ENCODE measurements around the gene DUSP11. TPM values are rescaled to one million over a fixed set of nuclear protein-coding genes. Genes with fewer than 3 reads are reported as not detected.
"Not testable (repeated sequence)": the region's sequence is repeated elsewhere in the genome, so short reads cannot be mapped to it uniquely, and the experiment has no call there.

Gene DUSP11
- total RNA-seq, 5 donors from 2014 or later (not counting 1 experiment from before 2014, with no cell fraction given), result 36.7 to 44.0 (median 38.4) TPM

- Histone ChIP-seq H3K27me3 (replicated peaks in 1 of 2; ENCODE audit: control insufficient read depth in 2 of 2, extremely low read depth in 1 of 2, insufficient read depth in 2 of 2, low read length in 1 of 2) (peaks cover 0 to 3% of the 10 kb centered on the region in 2 experiments), H3K9me3 (no peaks in the 10 kb centered on the region), H3K27ac (ENCODE audit: low read length) (no peak overlapping the region), H3K4me3 (ENCODE audit: control insufficient read depth in 1 of 2, extremely low read depth in 1 of 2, low read length in 1 of 2) (no peak overlapping the region), H3K4me1 (ENCODE audit: control insufficient read depth in 1 of 2, extremely low read depth in 1 of 2, insufficient read depth in 2 of 2, low read length in 2 of 2) (no peaks in the 10 kb centered on the region), H3K36me3 (ENCODE audit: control insufficient read depth in 2 of 2, extremely low read depth in 1 of 2, insufficient read depth in 1 of 2, low read length in 1 of 2) (no peaks in the 10 kb centered on the region)
- peak overlapping the region in 1 of 2 donors; percentile 34 for H3K27ac Mint-ChIP-seq
- 0% methylated on average over 1 of the region's 2 CpGs for WGBS (ENCODE audit: insufficient coverage)
- no peak overlapping the region for H3K4me3 Mint-ChIP-seq
- H3K27me3 Mint-ChIP-seq, result peaks cover 3 to 5% of the 10 kb centered on the region in 2 donors
- H3K4me1 Mint-ChIP-seq, result peaks cover 4 to 5% (median 4%) of the 10 kb centered on the region in 3 donors
- ChIA-PET POLR2A (interaction anchor here in 1 of 2 donors (0.6 kb wide), 1 partner anchor 207 kb away, joined by 5 read pairs; no protein-coding TSS in a partner anchor), CTCF (interaction anchor here in 1 of 2 donors (0.6 kb wide), 1 partner anchor 530 kb away, joined by 3 read pairs; no protein-coding TSS in a partner anchor)
- ATAC-seq (replicated peaks in 1 of 4) (no peak), DNase-seq (no peak)
- no peaks in the 10 kb centered on the region for H3K9me3 Mint-ChIP-seq
- no peaks in the 10 kb centered on the region for H3K36me3 Mint-ChIP-seq
These were observed 41.3 kb upstream of the DUSP11 start for GRCh38 chr2:73821227-73821626.

GRCh38 chr2:73818296-73818695 lies 38.4 kb upstream of the DUSP11 start:
- ATAC-seq (replicated peaks in 1 of 4) (no peak), DNase-seq (no peak)
- no peaks in the 10 kb centered on the region for H3K9me3 Mint-ChIP-seq
- H3K27me3 ChIP-seq (replicated peaks in 1 of 2; ENCODE audit: control insufficient read depth in 2 of 2, extremely low read depth in 1 of 2, insufficient read depth in 2 of 2, low read length in 1 of 2), result peaks cover 0 to 6% of the 10 kb centered on the region in 2 experiments
- no peaks in the 10 kb centered on the region for H3K36me3 Mint-ChIP-seq
- H3K4me3 Mint-ChIP-seq, result no peak overlapping the region
- H3K9me3 ChIP-seq, result no peaks in the 10 kb centered on the region
- WGBS (ENCODE audit: insufficient coverage), result 83% methylated on average over 2 of the region's 18 CpGs
- no peak overlapping the region for H3K27ac Mint-ChIP-seq
- no peak overlapping the region for H3K27ac ChIP-seq (ENCODE audit: low read length)
- H3K27me3 Mint-ChIP-seq, result peaks cover 14 to 17% of the 10 kb centered on the region in 2 donors
- ChIA-PET CTCF (interaction anchor here in 1 of 2 donors (0.7 kb wide), 1 partner anchor 396 kb away, joined by 4 read pairs; no protein-coding TSS in a partner anchor), POLR2A (no interaction called here)
- H3K4me1 Mint-ChIP-seq, result no peaks in the 10 kb centered on the region
- no peaks in the 10 kb centered on the region for H3K4me1 ChIP-seq (ENCODE audit: control insufficient read depth in 1 of 2, extremely low read depth in 1 of 2, insufficient read depth in 2 of 2, low read length in 2 of 2)
- H3K36me3 ChIP-seq (ENCODE audit: control insufficient read depth in 2 of 2, extremely low read depth in 1 of 2, insufficient read depth in 1 of 2, low read length in 1 of 2), result no peaks in the 10 kb centered on the region
- H3K4me3 ChIP-seq (ENCODE audit: control insufficient read depth in 1 of 2, extremely low read depth in 1 of 2, low read length in 1 of 2), result no peak overlapping the region

- H3K4me1 Mint-ChIP-seq, result no peaks in the 10 kb centered on the region
- no peaks in the 10 kb centered on the region for H3K9me3 ChIP-seq
- no peaks in the 10 kb centered on the region for H3K4me1 ChIP-seq (ENCODE audit: control insufficient read depth in 1 of 2, extremely low read depth in 1 of 2, insufficient read depth in 2 of 2, low read length in 2 of 2)
- H3K36me3 Mint-ChIP-seq, result no peaks in the 10 kb centered on the region
- ChIA-PET CTCF (no interaction called here), POLR2A (no interaction called here)
- no peak overlapping the region for H3K4me3 ChIP-seq (ENCODE audit: control insufficient read depth in 1 of 2, extremely low read depth in 1 of 2, low read length in 1 of 2)
- H3K27ac ChIP-seq (ENCODE audit: low read length), result no peak overlapping the region
- no peak overlapping the region for H3K27ac Mint-ChIP-seq
- no peak overlapping the region for H3K4me3 Mint-ChIP-seq
- H3K27me3 Mint-ChIP-seq, result peaks cover 14% of the 10 kb centered on the region in 2 donors
- DNase-seq (no peak), ATAC-seq (replicated peaks in 1 of 4) (no peak)
- peaks cover 0 to 6% of the 10 kb centered on the region in 2 experiments for H3K27me3 ChIP-seq (replicated peaks in 1 of 2; ENCODE audit: control insufficient read depth in 2 of 2, extremely low read depth in 1 of 2, insufficient read depth in 2 of 2, low read length in 1 of 2)
- H3K36me3 ChIP-seq (ENCODE audit: control insufficient read depth in 2 of 2, extremely low read depth in 1 of 2, insufficient read depth in 1 of 2, low read length in 1 of 2), result no peaks in the 10 kb centered on the region
- H3K9me3 Mint-ChIP-seq, result no peaks in the 10 kb centered on the region
These were observed 32.7 kb upstream of the DUSP11 start for GRCh38 chr2:73812635-73813034.

- no peak overlapping the region for H3K4me3 ChIP-seq (ENCODE audit: control insufficient read depth in 1 of 2, extremely low read depth in 1 of 2, low read length in 1 of 2)
- no peak for DNase-seq
- H3K9me3 ChIP-seq, result no peaks in the 10 kb centered on the region
- H3K27me3 ChIP-seq (replicated peaks in 1 of 2; ENCODE audit: control insufficient read depth in 2 of 2, extremely low read depth in 1 of 2, insufficient read depth in 2 of 2, low read length in 1 of 2), result peaks cover 0 to 6% of the 10 kb centered on the region in 2 experiments
- no peak overlapping the region for H3K27ac ChIP-seq (ENCODE audit: low read length)
- H3K4me3 Mint-ChIP-seq, result no peak overlapping the region
- no peaks in the 10 kb centered on the region for H3K4me1 Mint-ChIP-seq
- POLR2A ChIA-PET, result no interaction called here
- no peaks in the 10 kb centered on the region for H3K4me1 ChIP-seq (ENCODE audit: control insufficient read depth in 1 of 2, extremely low read depth in 1 of 2, insufficient read depth in 2 of 2, low read length in 2 of 2)
- ATAC-seq (replicated peaks in 1 of 4), result no peak
- CTCF ChIA-PET, result interaction anchor here in 1 of 2 donors (1.0 kb wide), 1 partner anchor 12 kb away, joined by 5 read pairs; no protein-coding TSS in a partner anchor
- no peaks in the 10 kb centered on the region for H3K36me3 Mint-ChIP-seq
- peaks cover 12 to 14% of the 10 kb centered on the region in 2 donors for H3K27me3 Mint-ChIP-seq
- H3K27ac Mint-ChIP-seq, result no peak overlapping the region
- no peaks in the 10 kb centered on the region for H3K9me3 Mint-ChIP-seq
- no peaks in the 10 kb centered on the region for H3K36me3 ChIP-seq (ENCODE audit: control insufficient read depth in 2 of 2, extremely low read depth in 1 of 2, insufficient read depth in 1 of 2, low read length in 1 of 2)
These were observed 32.0 kb upstream of the DUSP11 start for GRCh38 chr2:73811878-73812277.

GRCh38 chr2:73783883-73784282 lies 4.0 kb upstream of the DUSP11 start, which contains the start of gene C2orf78:
TSS of gene C2orf78 (plus strand) at chr2:73784183. CDS start at chr2:73784310, 127 bp downstream.
- H3K36me3 Mint-ChIP-seq; H3K27ac Mint-ChIP-seq; H3K4me1 ChIP-seq (ENCODE audit: control insufficient read depth in 1 of 2, extremely low read depth in 1 of 2, insufficient read depth in 2 of 2, low read length in 2 of 2); ATAC-seq (replicated peaks in 1 of 4); H3K27ac ChIP-seq (ENCODE audit: low read length); H3K4me3 Mint-ChIP-seq; H3K4me3 ChIP-seq (ENCODE audit: control insufficient read depth in 1 of 2, extremely low read depth in 1 of 2, low read length in 1 of 2); H3K9me3 Mint-ChIP-seq; H3K9me3 ChIP-seq; DNase-seq; H3K36me3 ChIP-seq (ENCODE audit: control insufficient read depth in 2 of 2, extremely low read depth in 1 of 2, insufficient read depth in 1 of 2, low read length in 1 of 2); POLR2A ChIA-PET; CTCF ChIA-PET: not testable (repeated sequence)
- Mint-ChIP-seq H3K27me3 (peaks cover 0 to 13% of the 10 kb centered on the region in 2 donors), H3K4me1 (peaks cover 11 to 14% (median 14%) of the 10 kb centered on the region in 3 donors)
- no CpG with 5 or more reads among the region's 3 CpGs for WGBS (ENCODE audit: insufficient coverage)
- peaks cover 0 to 20% of the 10 kb centered on the region in 2 experiments for H3K27me3 ChIP-seq (replicated peaks in 1 of 2; ENCODE audit: control insufficient read depth in 2 of 2, extremely low read depth in 1 of 2, insufficient read depth in 2 of 2, low read length in 1 of 2)

GRCh38 chr2:73783402-73783801 lies 3.5 kb upstream of the DUSP11 start:
- POLR2A ChIA-PET; H3K4me3 ChIP-seq (ENCODE audit: control insufficient read depth in 1 of 2, extremely low read depth in 1 of 2, low read length in 1 of 2); H3K4me1 ChIP-seq (ENCODE audit: control insufficient read depth in 1 of 2, extremely low read depth in 1 of 2, insufficient read depth in 2 of 2, low read length in 2 of 2); DNase-seq; H3K9me3 Mint-ChIP-seq; H3K36me3 Mint-ChIP-seq; CTCF ChIA-PET; ATAC-seq (replicated peaks in 1 of 4); H3K4me3 Mint-ChIP-seq; H3K27ac Mint-ChIP-seq; H3K27ac ChIP-seq (ENCODE audit: low read length); H3K9me3 ChIP-seq; H3K36me3 ChIP-seq (ENCODE audit: control insufficient read depth in 2 of 2, extremely low read depth in 1 of 2, insufficient read depth in 1 of 2, low read length in 1 of 2): not testable (repeated sequence)
- WGBS (ENCODE audit: insufficient coverage), result 92% methylated on average over 5 of the region's 15 CpGs
- Mint-ChIP-seq H3K27me3 (peaks cover 0 to 13% of the 10 kb centered on the region in 2 donors), H3K4me1 (peaks cover 15 to 19% (median 19%) of the 10 kb centered on the region in 3 donors)
- peaks cover 0 to 20% of the 10 kb centered on the region in 2 experiments for H3K27me3 ChIP-seq (replicated peaks in 1 of 2; ENCODE audit: control insufficient read depth in 2 of 2, extremely low read depth in 1 of 2, insufficient read depth in 2 of 2, low read length in 1 of 2)
